Right cardiac atrium (tissue), 5 donors: ENCODE measurements around the gene RAG1. TPM values are rescaled to one million over a fixed set of nuclear protein-coding genes. Genes with fewer than 3 reads are reported as not detected.

Source experiments
- ATAC-seq, 2 donors: fragments of 200-7000 bp; cut with Tn5 transposase; one replicate each; pipeline versions ENCODE4 v1.8.0 to v1.9.1; 2020; ENCODE audit warnings: moderate library complexity in 2 of 2, mild to moderate bottlenecking in 1 of 2
- DNase-seq, 3 donors: peaks; one replicate each; pipeline ENCODE4 v3.0.0-alpha.2; 2020
- H3K27ac ChIP-seq: one replicate; pipeline ENCODE4 v1.5.1; 2013; ENCODE audit warnings: mild to moderate bottlenecking, low read length, control low read depth, moderate library complexity
- H3K27me3 ChIP-seq: one replicate; pipeline ENCODE4 v1.6.1; 2013; ENCODE audit not compliant: control insufficient read depth, insufficient read depth
- H3K4me1 ChIP-seq: one replicate; pipeline ENCODE4 v1.6.1; 2013; ENCODE audit warnings: low read length; ENCODE audit not compliant: control insufficient read depth, insufficient read depth
- H3K4me3 ChIP-seq: one replicate; pipeline ENCODE4 v1.5.1; 2013; ENCODE audit warnings: low read length, control low read depth
- H3K9me3 ChIP-seq: one replicate; pipeline ENCODE4 v1.6.1; 2013; ENCODE audit warnings: low read length; ENCODE audit not compliant: control insufficient read depth
- WGBS: extraction: QIAGEN DNeasy Blood & Tissue Kit; methylation state at CpG from one replicate; pipeline ENCODE4 v1.1.7; 2013; 5-methylcytosine and 5-hydroxymethylcytosine counted together
- intact Hi-C, 4 donors: fragments of 100-400 bp; cut with DNase I; formaldehyde crosslinking; loops; one replicate each; pipeline versions ENCODE4 v1.11.0 to v1.14.0; 2022 to 2023
- polyA plus RNA-seq: library from polyadenylated mRNA; stranded (reverse); fragments of 200-250 nt; gene quantifications from one replicate; pipeline ENCODE4 v1.2.3, GENCODE V29; 2013
- total RNA-seq, 4 donors: library from RNA; stranded (reverse); fragmentation: NEBNext Ultra II Directional; extraction: Animal tissue kit (Norgen Biotek cat#: 25700); gene quantifications; one replicate each; pipeline ENCODE4 v1.2.1, GENCODE V29; 2021
- donor health status: healthy with polysubstance abuse.
- donor health status: DM: no; HTN: yes; CAD: no.
- donor health status: DM: no; HTN: no; CAD: no.
- donor health status: DM: no; HTN: yes; CAD: no; lungs with severe emphysema.
- donor health status: DM: yes; HTN: yes; CAD: no.

RAG1 gene
- total and polyA plus RNA-seq, 5 donors, result 0.72 to 0.88 (median 0.82) TPM

DNA sequence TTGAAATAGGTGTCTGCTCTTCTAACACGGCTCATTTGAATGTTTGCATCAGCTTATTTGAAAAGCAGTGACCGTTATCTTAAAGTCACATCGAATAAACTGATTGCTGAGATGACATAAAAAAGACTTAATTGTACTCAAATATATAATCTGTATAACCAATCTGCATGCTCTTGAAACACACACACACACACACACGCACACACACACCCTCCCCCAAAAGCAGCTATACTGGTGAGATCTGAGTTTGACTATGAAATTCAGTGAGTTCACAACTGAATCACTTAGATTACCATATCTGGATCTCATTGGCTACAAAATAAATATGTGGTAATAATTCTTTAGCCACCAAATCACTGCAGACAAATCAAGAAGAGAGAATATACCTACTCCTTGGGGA is 22.7 kb downstream of the RAG1 start:
- ATAC-seq (no peak), DNase-seq (no peak)
- H3K27me3 ChIP-seq, result no peaks in the 10 kb centered on the region
- no peak overlapping the region for H3K4me3 ChIP-seq
- no peaks in the 10 kb centered on the region for H3K9me3 ChIP-seq
- no peak overlapping the region for H3K27ac ChIP-seq
- intact Hi-C loops, result no loop called here
- no peaks in the 10 kb centered on the region for H3K4me1 ChIP-seq
- WGBS, result 48% methylated on average over 4 of the region's 4 CpGs

DNA sequence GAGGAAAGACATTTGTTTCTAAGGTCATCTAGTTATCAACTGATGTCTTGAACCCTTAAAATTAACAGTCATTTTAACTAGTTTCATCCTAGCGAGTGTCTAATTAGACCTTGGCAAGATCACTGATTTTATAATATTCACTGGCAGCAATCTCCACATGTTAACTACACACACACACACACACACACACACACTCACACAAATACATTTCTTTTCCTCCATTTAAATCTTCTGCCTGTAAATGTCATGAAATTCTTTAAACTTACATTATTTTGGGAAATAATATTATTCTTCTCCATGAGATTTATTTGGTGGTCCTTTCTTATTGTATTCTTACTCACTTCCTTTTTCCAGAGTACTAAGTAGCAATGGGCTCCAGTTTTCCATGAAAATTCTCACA is 23.6 kb downstream of the RAG1 start:
- no peak overlapping the region for H3K4me3 ChIP-seq
- intact Hi-C loops, result no loop called here
- H3K9me3 ChIP-seq, result no peaks in the 10 kb centered on the region
- H3K27ac ChIP-seq, result no peak overlapping the region
- no peak for ATAC-seq
- no peak for DNase-seq
- WGBS, result 42% methylated on average over 1 of the region's 1 CpG
- H3K27me3 ChIP-seq, result no peaks in the 10 kb centered on the region
- H3K4me1 ChIP-seq, result no peaks in the 10 kb centered on the region

DNA sequence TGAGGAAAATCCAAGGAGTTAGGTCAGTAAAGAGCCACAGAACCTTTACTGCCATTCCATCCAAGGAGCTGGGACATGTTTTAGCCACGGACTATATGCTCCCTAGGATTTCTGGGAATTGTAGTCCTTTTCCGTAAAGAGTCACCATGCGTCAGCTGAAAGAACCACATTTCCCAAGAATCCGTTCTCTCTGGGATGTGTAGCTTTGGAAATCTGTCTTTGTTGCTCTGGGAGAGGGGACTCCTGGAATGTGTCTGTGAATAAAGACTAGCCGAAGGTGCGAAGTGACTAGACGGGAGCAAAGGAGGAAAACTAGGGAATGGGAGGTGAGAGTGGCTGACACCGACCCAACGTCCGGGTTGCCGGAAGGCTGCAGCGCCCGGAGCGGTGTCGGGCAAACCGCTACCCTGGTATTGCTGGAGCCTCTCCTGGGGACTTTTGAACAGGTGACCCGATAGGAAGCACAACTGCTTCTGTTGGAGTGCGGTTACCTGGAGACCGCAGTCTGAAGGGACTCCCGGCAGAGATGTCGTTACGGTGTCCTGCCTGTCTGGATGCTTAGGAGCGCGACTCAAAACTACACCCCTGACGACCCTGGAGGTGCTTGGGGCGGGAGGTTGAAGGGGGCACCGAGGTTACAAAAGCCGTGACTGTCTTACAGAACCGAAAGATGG is 26.6 kb downstream of the RAG1 start, which contains the start of gene IFTAP:
TSS of gene IFTAP (plus strand) at position 187 of the 674 bp plus-strand sequence. CDS start 15,602 bp downstream, outside the sequence.
- WGBS, result under 1% methylated on average over 29 of the region's 29 CpGs
- peak within 1 kb of the TSS; percentile 85 for H3K4me3 ChIP-seq
- intact Hi-C loops, result no loop called here
- H3K9me3 ChIP-seq, result no peaks in the 10 kb centered on the region
- H3K4me1 ChIP-seq, result no peaks in the 10 kb centered on the region
- ATAC-seq (peak; percentile 100), DNase-seq (peak; percentile 12 to 49 (median 46))
- no peaks in the 10 kb centered on the region for H3K27me3 ChIP-seq
- peak within 1 kb of the TSS; percentile 34 for H3K27ac ChIP-seq

DNA sequence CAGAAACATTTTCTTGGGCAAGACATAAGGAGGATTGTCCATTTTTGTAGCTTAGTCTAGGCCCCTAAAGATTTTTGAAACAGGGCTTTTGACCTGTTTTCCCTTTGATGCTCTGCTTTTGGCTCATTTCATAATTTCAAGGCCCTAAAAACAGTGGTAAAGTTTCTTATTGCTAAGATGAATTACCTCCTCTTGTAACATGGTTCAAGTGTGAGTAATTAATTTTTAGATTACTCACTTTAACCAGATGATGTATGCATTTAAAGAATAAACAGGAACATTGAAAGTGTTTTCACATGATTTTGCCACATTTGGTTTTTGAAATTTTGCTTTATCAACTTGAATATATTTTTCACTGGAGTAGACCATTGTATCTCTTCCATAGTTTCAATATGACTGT is 29.1 kb downstream of the RAG1 start:
- no peaks in the 10 kb centered on the region for H3K9me3 ChIP-seq
- no peak for ATAC-seq
- H3K27ac ChIP-seq, result no peak overlapping the region
- H3K4me3 ChIP-seq, result no peak overlapping the region
- no peaks in the 10 kb centered on the region for H3K27me3 ChIP-seq
- intact Hi-C loops, result no loop called here
- H3K4me1 ChIP-seq, result no peaks in the 10 kb centered on the region
- DNase-seq, result no peak

DNA sequence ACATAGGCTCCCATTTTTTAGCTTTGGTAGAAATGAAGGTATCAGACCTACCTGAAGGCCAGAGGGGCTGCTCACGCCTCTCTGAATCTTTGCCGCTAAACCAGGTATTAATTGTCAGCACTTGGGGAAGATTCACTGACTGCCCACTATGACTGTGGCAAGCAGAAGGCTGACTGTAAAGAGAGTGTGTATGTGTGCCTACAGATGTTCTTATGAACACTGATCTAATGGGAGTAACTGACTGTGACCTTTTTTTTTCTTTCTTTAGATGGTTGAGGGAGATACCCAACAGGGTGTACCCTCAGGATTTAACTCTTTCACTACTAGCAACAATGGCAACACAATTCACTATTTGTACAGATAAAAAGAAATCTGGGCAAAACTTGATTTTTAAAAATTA is 30.2 kb downstream of the RAG1 start, which contains the start of gene RAG2:
TSS of gene RAG2 (minus strand) at position 186 of the 400 bp plus-strand sequence. CDS start 4,068 bp downstream, outside the sequence.
- WGBS, result 90% methylated on average over 2 of the region's 2 CpGs
- H3K9me3 ChIP-seq, result no peaks in the 10 kb centered on the region
- H3K27me3 ChIP-seq, result no peaks in the 10 kb centered on the region
- H3K4me1 ChIP-seq, result no peaks in the 10 kb centered on the region
- H3K4me3 ChIP-seq, result no peak within 1 kb of the TSS
- intact Hi-C loops, result no loop called here
- no peak for DNase-seq
- no peak within 1 kb of the TSS for H3K27ac ChIP-seq
- no peak for ATAC-seq

DNA sequence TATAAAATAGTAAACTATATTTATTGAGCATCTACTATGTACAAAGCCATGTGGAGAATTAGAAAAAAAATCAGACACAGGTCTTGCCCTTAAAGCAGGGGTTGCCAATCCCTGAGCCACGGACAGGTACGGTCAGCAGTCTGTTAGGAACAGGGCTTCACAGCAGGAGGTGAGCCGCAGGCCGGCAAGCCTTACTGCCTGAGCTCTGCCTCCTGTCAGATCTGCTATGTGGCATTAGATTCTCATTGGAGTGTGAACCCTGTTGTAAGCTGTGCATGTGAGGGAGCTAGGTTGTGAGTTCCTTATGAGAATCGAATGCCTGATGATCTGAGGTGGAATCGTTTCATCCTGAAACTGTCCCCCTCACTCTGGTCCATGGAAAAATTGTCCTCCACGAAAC is 32.4 kb downstream of the RAG1 start:
- H3K27me3 ChIP-seq, result no peaks in the 10 kb centered on the region
- H3K4me3 ChIP-seq, result no peak overlapping the region
- no peak for DNase-seq
- intact Hi-C loops, result no loop called here
- no peak for ATAC-seq
- H3K27ac ChIP-seq, result no peak overlapping the region
- no peaks in the 10 kb centered on the region for H3K9me3 ChIP-seq
- no peaks in the 10 kb centered on the region for H3K4me1 ChIP-seq
- WGBS, result 89% methylated on average over 7 of the region's 7 CpGs

DNA sequence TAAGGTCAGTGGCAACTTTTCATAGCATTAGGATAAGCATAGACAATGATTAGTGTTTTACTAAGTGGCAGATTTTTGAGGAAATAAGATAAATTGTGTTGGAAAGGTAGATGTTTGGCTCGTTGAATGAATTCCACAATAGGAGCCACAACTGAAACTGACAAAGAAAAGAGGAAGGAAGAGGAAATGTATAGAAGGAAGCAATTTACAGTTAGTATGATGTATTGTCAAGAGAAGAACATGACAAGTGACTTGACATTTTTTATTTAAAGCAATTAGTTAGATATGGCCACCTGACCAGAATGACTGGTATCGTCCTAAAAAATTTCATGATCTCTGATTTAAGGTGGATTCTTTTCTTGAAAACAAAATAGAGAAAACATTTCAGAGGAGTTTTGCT is 33.3 kb downstream of the RAG1 start:
- WGBS, result 71% methylated on average over 2 of the region's 2 CpGs
- ATAC-seq (no peak), DNase-seq (no peak)
- Histone ChIP-seq H3K27me3 (no peaks in the 10 kb centered on the region), H3K4me1 (no peaks in the 10 kb centered on the region), H3K9me3 (no peaks in the 10 kb centered on the region), H3K4me3 (no peak overlapping the region), H3K27ac (no peak overlapping the region)
- intact Hi-C loops, result no loop called here

DNA sequence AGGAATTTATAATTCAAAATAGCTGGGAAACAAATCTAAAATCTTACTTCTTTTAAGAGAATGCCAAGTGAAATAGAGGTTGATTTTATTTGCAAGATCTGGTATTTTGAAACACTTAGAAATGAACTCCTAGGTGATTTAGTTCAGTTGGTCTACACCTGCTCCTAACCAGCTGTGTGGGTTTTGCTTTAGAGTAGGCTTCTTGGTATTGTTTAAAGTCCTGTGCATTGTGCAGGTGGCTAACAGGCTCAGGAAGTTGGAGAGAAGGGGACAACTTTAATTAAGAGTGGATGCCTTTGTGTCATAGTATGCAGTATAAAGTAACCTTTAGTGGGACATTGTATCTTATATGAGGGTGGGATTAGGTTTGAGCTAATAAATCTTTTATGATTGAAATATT is 34.3 kb downstream of the RAG1 start:
- no peaks in the 10 kb centered on the region for H3K27me3 ChIP-seq
- intact Hi-C loops, result no loop called here
- no peak overlapping the region for H3K27ac ChIP-seq
- H3K4me1 ChIP-seq, result no peaks in the 10 kb centered on the region
- ATAC-seq (no peak), DNase-seq (no peak)
- H3K9me3 ChIP-seq, result no peaks in the 10 kb centered on the region
- H3K4me3 ChIP-seq, result no peak overlapping the region

DNA sequence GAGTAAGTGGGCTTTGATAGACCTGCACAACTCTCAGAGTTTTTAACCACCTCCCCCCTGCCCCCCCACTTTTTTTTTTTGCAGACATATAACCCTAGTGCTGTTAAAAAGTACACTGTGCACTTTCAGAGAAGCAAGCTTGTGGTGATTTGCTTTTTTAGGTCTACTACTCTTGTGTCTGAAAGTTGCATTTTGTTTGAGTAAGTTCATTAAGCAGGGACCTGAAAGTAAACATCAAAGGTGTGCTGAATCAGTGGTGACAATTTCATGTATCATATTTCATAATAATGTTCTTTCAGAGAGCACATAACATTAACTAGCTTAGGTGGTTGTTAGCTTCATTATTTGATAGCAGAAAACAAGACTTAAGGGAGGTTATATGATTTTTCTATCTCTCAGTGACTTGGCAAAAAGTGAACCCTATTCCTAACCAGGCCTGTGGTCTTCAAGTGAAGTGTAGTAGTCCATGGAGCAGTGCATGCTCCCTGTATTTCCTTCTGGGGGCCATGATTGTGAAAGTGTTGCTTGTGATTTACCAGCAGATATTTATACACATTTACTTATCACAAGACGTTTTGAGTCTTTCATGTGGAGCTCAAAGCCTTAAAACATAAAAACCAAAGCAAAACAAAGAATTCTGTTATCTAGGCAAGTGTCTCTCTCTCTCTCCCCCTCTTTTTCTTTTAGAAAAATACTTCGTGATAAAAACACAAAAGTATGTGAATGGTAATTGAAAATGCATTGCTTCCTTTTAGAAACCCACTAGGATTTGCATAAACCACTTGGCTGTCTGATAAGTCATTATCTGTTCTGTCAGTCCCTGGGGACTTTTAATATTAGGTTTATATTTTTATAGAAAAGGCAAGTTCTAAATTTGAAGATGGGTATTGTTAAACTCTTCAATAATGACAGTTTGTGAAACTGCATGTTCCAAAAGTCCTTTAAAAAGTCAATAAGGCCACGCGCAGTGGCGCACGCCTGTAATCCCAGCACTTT is 37.7 kb downstream of the RAG1 start:
- 80% methylated on average over 6 of the region's 6 CpGs for WGBS
- intact Hi-C loops, result no loop called here
- H3K27ac ChIP-seq, result no peak overlapping the region
- no peaks in the 10 kb centered on the region for H3K4me1 ChIP-seq
- DNase-seq (no peak), ATAC-seq (no peak)
- H3K27me3 ChIP-seq, result no peaks in the 10 kb centered on the region
- no peaks in the 10 kb centered on the region for H3K9me3 ChIP-seq
- no peak overlapping the region for H3K4me3 ChIP-seq

DNA sequence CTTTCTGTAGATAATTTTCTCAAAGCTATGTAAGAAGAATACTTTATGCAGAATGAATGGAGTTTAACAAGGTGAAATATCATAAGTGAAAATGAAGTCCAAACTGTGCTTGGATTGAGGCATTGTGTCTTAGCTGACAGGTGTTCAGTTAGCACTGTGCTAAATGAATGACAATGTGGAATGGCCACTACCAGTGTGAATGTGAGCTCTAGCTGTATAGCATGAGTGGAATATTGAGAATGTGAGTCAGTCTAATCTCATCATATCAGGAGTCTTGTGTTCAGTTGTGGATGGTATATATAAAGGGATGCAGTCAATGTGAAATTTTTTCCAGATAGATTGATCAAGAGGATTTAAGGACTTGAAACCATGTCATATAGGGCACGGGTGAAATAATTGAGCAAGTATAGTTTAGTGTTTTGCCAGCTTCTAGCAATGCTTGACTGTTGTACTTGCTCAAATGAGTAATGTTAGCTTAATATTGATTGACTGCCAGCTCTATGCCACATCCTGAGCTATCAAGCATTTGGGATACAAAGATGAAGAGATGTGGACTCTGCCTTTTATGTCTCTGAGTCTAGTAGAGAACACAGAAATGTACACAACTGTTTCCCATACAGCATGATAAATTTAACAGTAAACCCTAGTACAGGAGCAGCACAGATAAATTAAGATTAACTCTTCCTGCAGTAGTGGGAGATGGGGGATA is 40.8 kb downstream of the RAG1 start:
- no peak for DNase-seq
- ATAC-seq, result no peak
- no peaks in the 10 kb centered on the region for H3K4me1 ChIP-seq
- intact Hi-C loops, result no loop called here
- H3K9me3 ChIP-seq, result no peaks in the 10 kb centered on the region
- H3K4me3 ChIP-seq, result no peak overlapping the region
- 87% methylated on average over 1 of the region's 1 CpG for WGBS
- no peak overlapping the region for H3K27ac ChIP-seq
- no peaks in the 10 kb centered on the region for H3K27me3 ChIP-seq

DNA sequence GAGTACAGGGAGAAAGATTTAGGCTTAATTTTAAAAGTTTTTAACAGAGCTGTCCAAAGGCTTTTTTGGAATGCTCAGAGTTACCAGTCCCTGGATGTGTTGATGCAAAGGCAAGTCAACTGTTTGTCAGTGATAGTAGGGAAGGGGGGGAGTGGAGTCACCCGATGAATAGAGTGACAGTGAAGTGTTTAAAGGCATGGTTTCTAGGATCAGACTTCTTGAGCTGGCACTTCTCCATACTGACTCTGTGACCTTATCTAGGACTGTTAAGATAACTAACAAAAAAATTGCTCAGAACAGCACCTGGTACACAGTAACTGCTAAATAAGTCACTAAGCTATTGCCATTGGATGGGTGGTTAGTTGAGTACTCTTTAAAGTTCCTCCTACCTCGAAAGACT is 41.6 kb downstream of the RAG1 start:
- DNase-seq (no peak), ATAC-seq (no peak)
- H3K4me3 ChIP-seq, result no peak overlapping the region
- H3K4me1 ChIP-seq, result no peaks in the 10 kb centered on the region
- no peaks in the 10 kb centered on the region for H3K9me3 ChIP-seq
- no peaks in the 10 kb centered on the region for H3K27me3 ChIP-seq
- 52% methylated on average over 2 of the region's 2 CpGs for WGBS
- intact Hi-C loops, result no loop called here
- H3K27ac ChIP-seq, result no peak overlapping the region
